Measurements from ENCODE around the gene TMEM169.

- no peak for TF ChIP-seq CTCF (IDR thresholded peaks at IDR 0.05; ENCODE audit: low read length)
- TF ChIP-seq EZH2 (IDR thresholded peaks at IDR 0.05; ENCODE audit: borderline replicate concordance, low read length) = no peak
These were observed 48.7 kb downstream of the TMEM169 start for GRCh38 chr2:216130346-216130971.
